Stomach (tissue), 4 donors: ENCODE results near the gene CAMK2N1.

ENCODE experiments used
- POLR2AphosphoS5 ChIP-seq, 3 donors: sonication (generic); formaldehyde crosslinking; IDR thresholded peaks; one replicate each; pipeline ENCODE4 v1.6.1; 2016; ENCODE audit warnings: antibody characterized with exemption in 3 of 3
- TF ChIP-seq, protein P1 (sequence below), 7 experiments: fragments of 450-650 bp in 4 of 7; fragments of 200-600 bp in 3 of 7; sonication (generic) in 3 of 7; IDR thresholded peaks; one replicate each; pipeline ENCODE4 v1.5.1; 2016 to 2019; ENCODE audit warnings: antibody characterized with exemption in 7 of 7, control low read depth in 2 of 7, mild to moderate bottlenecking in 1 of 7

DNA sequence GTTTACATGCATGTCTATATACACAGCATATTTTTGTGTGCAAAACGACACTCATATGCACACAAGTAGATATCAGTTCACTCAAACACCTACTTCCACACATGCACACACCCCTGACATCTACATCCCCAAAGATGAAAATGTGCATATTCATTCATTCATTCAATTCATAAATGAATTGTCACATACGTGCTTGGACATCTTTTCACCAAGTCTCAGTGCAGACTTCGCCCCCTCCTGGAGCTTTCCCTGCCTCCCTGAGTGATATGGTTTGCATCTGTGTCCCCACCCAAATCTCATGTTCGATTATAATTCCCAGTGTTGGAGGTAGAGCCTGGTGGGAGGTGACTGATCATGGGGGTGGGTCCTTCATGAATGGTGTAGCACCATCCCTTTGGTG lies 53.1 kb downstream of the CAMK2N1 start:
- TF ChIP-seq POLR2AphosphoS5 (IDR thresholded peaks at IDR 0.05): no peak
- TF ChIP-seq, protein P1, sequence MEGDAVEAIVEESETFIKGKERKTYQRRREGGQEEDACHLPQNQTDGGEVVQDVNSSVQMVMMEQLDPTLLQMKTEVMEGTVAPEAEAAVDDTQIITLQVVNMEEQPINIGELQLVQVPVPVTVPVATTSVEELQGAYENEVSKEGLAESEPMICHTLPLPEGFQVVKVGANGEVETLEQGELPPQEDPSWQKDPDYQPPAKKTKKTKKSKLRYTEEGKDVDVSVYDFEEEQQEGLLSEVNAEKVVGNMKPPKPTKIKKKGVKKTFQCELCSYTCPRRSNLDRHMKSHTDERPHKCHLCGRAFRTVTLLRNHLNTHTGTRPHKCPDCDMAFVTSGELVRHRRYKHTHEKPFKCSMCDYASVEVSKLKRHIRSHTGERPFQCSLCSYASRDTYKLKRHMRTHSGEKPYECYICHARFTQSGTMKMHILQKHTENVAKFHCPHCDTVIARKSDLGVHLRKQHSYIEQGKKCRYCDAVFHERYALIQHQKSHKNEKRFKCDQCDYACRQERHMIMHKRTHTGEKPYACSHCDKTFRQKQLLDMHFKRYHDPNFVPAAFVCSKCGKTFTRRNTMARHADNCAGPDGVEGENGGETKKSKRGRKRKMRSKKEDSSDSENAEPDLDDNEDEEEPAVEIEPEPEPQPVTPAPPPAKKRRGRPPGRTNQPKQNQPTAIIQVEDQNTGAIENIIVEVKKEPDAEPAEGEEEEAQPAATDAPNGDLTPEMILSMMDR (IDR thresholded peaks at IDR 0.05): no peak
